Activated CD4-positive, alpha-beta T cell treated with anti-CD3 and anti-CD28 coated beads, Interleukin-2, amount 10 ng/mL, durations not matched to agents 7 days and 5 days (primary cell): ENCODE data around the gene MYO18A. TPM values are rescaled to one million over a fixed set of nuclear protein-coding genes. Genes with fewer than 3 reads are reported as not detected.

Source experiments
- CTCF ChIA-PET: fragments of 350-600 bp; sonication (Branson Sonifier 250); formaldehyde crosslinking; loops from one replicate; lab custom pipeline; 2021; ENCODE audit warnings: antibody characterized with exemption; lab: Charles Lee
- POLR2A ChIA-PET: fragments of 350-600 bp; sonication (Branson Sonifier 250); formaldehyde crosslinking; loops from one replicate; lab custom pipeline; 2021; ENCODE audit warnings: antibody characterized with exemption; lab: Charles Lee
- DNase-seq: peaks from one replicate; pipeline ENCODE4 v3.0.0-alpha.2; 2020
- H3K27ac Mint-ChIP-seq: one replicate; pipeline ENCODE4 v1.8.0; 2021; ENCODE audit warnings: mild to moderate bottlenecking, moderate library complexity, mixed read lengths
- H3K27me3 Mint-ChIP-seq: one replicate; pipeline ENCODE4 v1.8.0; 2021; ENCODE audit warnings: mixed read lengths
- H3K36me3 Mint-ChIP-seq: one replicate; pipeline ENCODE4 v1.8.0; 2021; ENCODE audit warnings: low read depth, mixed read lengths
- H3K4me1 Mint-ChIP-seq: one replicate; pipeline ENCODE4 v1.8.0; 2021; ENCODE audit warnings: mixed read lengths
- H3K4me3 Mint-ChIP-seq: one replicate; pipeline ENCODE4 v1.8.0; 2021; ENCODE audit warnings: mild to moderate bottlenecking, moderate library complexity, mixed read lengths
- H3K9me3 Mint-ChIP-seq: one replicate; pipeline ENCODE4 v1.8.0; 2021; ENCODE audit warnings: mixed read lengths
- total RNA-seq, 2 experiments: library from RNA; stranded (reverse); gene quantifications; one replicate each; pipeline ENCODE4 v1.2.3, GENCODE V29; 2021

Gene MYO18A
- total RNA-seq, 2 experiments from 2014 or later = 82.2 to 101 TPM

DNA sequence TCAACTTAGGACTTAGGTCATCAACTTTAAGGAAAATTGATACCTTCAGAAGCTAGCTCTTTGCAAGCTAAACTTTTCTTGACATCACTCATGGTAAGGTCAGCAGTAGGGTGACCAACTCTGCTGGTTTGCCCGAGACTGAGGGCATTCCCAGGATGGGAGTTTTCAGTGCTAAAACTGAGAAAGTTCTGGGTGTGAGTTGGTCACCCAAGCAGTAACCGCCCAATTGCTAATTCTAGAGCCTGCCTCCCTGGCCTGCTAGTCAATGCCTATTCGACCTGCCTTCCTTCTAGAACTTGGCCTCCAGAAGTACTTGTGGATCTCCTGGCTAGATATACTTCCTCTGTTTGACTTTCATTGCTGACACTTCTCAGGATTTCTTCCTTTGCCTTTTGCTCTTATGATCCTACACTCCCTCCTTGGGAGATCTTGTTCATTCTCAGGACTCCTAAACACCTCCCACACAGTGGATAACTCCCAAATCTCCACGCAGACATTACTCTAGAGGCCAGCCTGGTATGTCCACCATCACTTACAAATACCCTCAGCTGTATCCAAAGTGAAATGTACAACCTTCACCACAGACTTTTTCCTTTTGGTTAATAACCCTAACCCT lies 10.5 kb upstream of the MYO18A start:
- no peak for DNase-seq
- CTCF ChIA-PET = interaction anchor here (0.7 to 3.5 kb wide), 6 partner anchors 11 to 120 kb away, joined by 3 to 15 read pairs (median 4); partner anchors contain the start of gene MYO18A
- Mint-ChIP-seq H3K27me3 (peaks cover 19% of the 10 kb centered on the region), H3K9me3 (no peaks in the 10 kb centered on the region), H3K27ac (no peak overlapping the region), H3K4me1 (no peaks in the 10 kb centered on the region), H3K36me3 (no peaks in the 10 kb centered on the region), H3K4me3 (no peak overlapping the region)
- POLR2A ChIA-PET = no interaction called here

GRCh38 chr17:29190039-29190438 lies 9.8 kb upstream of the MYO18A start:
- ChIA-PET CTCF (interaction anchor here (0.7 to 1.9 kb wide), 4 partner anchors 10 to 121 kb away, joined by 3 to 8 read pairs (median 3); partner anchors contain the start of gene MYO18A), POLR2A (no interaction called here)
- peaks cover 14% of the 10 kb centered on the region for H3K27me3 Mint-ChIP-seq
- H3K4me1 Mint-ChIP-seq = no peaks in the 10 kb centered on the region
- no peak overlapping the region for H3K27ac Mint-ChIP-seq
- H3K4me3 Mint-ChIP-seq = no peak overlapping the region
- no peaks in the 10 kb centered on the region for H3K9me3 Mint-ChIP-seq
- no peak for DNase-seq
- H3K36me3 Mint-ChIP-seq = no peaks in the 10 kb centered on the region

- H3K4me1 Mint-ChIP-seq = no peaks in the 10 kb centered on the region
- no peaks in the 10 kb centered on the region for H3K9me3 Mint-ChIP-seq
- no peak for DNase-seq
- H3K27me3 Mint-ChIP-seq = peaks cover 13% of the 10 kb centered on the region
- no peak overlapping the region for H3K4me3 Mint-ChIP-seq
- POLR2A ChIA-PET = no interaction called here
- H3K27ac Mint-ChIP-seq = no peak overlapping the region
- CTCF ChIA-PET = interaction anchor here (1.9 kb wide), 1 partner anchor 9 kb away, joined by 8 read pairs; the partner anchor contains the start of gene MYO18A
- no peaks in the 10 kb centered on the region for H3K36me3 Mint-ChIP-seq
These were observed 9.2 kb upstream of the MYO18A start for GRCh38 chr17:29189355-29189754.

GRCh38 chr17:29181226-29181625 lies 1.0 kb upstream of the MYO18A start:
- DNase-seq = no peak
- H3K4me3 Mint-ChIP-seq = no peak overlapping the region
- peak overlapping the region; percentile 27 for H3K27ac Mint-ChIP-seq
- peaks cover 32% of the 10 kb centered on the region for H3K4me1 Mint-ChIP-seq
- H3K36me3 Mint-ChIP-seq = no peaks in the 10 kb centered on the region
- peaks cover 15% of the 10 kb centered on the region for H3K27me3 Mint-ChIP-seq
- CTCF ChIA-PET = interaction anchor here (0.8 to 5.7 kb wide), 9 partner anchors 10 to 69 kb away, joined by 4 to 99 read pairs (median 10); no protein-coding TSS in a partner anchor
- POLR2A ChIA-PET = interaction anchor here (0.6 kb wide), 1 partner anchor 52 kb away, joined by 4 read pairs; no protein-coding TSS in a partner anchor
- no peaks in the 10 kb centered on the region for H3K9me3 Mint-ChIP-seq

- POLR2A ChIA-PET = interaction anchor here (0.6 kb wide), 1 partner anchor 53 kb away, joined by 4 read pairs; no protein-coding TSS in a partner anchor
- Mint-ChIP-seq H3K27me3 (peaks cover 15% of the 10 kb centered on the region), H3K4me3 (peak overlapping the region; percentile 58), H3K4me1 (peaks cover 36% of the 10 kb centered on the region), H3K9me3 (no peaks in the 10 kb centered on the region), H3K36me3 (no peaks in the 10 kb centered on the region), H3K27ac (peak overlapping the region; percentile 27)
- no peak for DNase-seq
- CTCF ChIA-PET = interaction anchor here (0.6 to 5.7 kb wide), 24 partner anchors 9 to 711 kb away, joined by 3 to 99 read pairs (median 5); no protein-coding TSS in a partner anchor
These were observed 576 bp upstream of the MYO18A start for GRCh38 chr17:29180788-29181160.

DNA sequence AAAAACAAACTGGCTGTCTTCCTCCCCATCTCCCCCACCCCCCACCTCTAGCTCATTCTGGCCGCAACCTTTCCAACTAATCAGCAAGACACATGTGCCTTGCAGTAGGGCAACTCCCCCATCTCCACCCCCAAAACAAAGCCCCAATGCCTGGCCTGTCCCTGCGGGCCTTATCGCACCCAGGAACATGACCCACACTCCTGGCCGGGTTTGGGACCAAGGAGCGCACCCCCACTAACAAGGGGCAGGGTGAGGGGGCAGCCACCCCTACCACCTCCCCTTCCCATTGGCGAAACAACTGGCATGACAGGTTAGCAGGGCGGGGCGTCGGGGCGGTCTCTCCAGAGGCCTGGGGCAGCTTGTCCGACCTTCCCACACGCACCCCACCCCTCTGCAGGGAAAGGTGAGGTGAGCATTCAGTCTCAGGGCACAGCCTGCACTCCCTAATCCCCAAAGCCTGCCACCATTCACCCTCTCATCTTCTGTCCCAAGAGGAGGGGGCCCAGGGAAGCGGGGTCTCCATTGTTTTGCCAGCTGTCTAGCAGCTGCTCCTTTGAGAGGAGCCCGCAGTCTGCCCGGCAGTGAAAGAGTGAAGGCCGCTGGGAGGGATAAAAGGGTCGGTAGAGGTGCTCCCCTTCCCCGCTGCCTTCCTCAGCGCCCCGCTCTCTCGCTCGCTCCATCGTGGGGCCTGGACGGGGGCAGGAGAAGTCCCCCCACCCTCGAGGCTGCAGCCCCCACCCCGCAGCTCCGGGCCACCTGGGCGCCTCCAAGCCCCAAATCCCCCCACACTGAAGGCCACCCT lies 765 bp downstream of the MYO18A start:
- H3K4me1 Mint-ChIP-seq = peaks cover 36% of the 10 kb centered on the region
- H3K36me3 Mint-ChIP-seq = no peaks in the 10 kb centered on the region
- H3K4me3 Mint-ChIP-seq = peak overlapping the region; percentile 53
- no peak overlapping the region for H3K27ac Mint-ChIP-seq
- no peak for DNase-seq
- peaks cover 15% of the 10 kb centered on the region for H3K27me3 Mint-ChIP-seq
- ChIA-PET CTCF (interaction anchor here (0.7 to 5.7 kb wide), 30 partner anchors 8 to 550 kb away, joined by 3 to 99 read pairs (median 5); partner anchors contain the start of gene NUFIP2), POLR2A (interaction anchor here (0.6 to 1.1 kb wide), 2 partner anchors 30 to 67 kb away, joined by 3 to 4 read pairs; partner anchors contain the start of gene CRYBA1)
- no peaks in the 10 kb centered on the region for H3K9me3 Mint-ChIP-seq

DNA sequence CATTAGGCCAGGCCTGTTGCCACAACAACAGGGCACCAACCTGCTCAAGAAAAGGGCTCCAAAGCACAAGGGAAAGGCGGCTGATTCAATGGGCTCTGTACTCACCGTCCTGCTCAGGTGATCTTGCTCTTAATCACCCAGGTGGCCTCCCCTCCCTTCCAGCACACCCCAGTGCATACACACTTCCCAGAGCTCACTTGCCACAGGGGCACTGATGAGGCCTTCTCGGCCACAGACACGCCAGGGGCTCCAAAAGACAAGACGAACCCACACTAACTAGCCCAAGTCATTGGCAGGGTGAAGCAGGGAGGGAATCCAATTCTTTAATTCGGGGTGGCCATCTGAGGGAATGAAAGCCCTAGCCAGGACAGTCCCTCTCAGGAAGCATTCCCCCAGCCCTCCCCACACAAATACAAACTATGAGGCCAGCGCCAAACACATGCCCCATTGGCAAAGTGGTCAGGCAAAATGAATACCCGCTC lies 1.4 kb downstream of the MYO18A start:
- Mint-ChIP-seq H3K9me3 (no peaks in the 10 kb centered on the region), H3K4me3 (peak overlapping the region; percentile 38), H3K27ac (no peak overlapping the region), H3K27me3 (peaks cover 11% of the 10 kb centered on the region), H3K36me3 (no peaks in the 10 kb centered on the region), H3K4me1 (peaks cover 36% of the 10 kb centered on the region)
- DNase-seq = no peak
- CTCF ChIA-PET = interaction anchor here (0.7 to 5.7 kb wide), 8 partner anchors 13 to 61 kb away, joined by 3 to 99 read pairs (median 6); no protein-coding TSS in a partner anchor
- POLR2A ChIA-PET = interaction anchor here (1.1 kb wide), 1 partner anchor 30 kb away, joined by 4 read pairs; no protein-coding TSS in a partner anchor

- ChIA-PET CTCF (interaction anchor here (0.9 to 5.7 kb wide), 9 partner anchors 12 to 61 kb away, joined by 3 to 99 read pairs (median 7); no protein-coding TSS in a partner anchor), POLR2A (no interaction called here)
- Mint-ChIP-seq H3K4me1 (peaks cover 36% of the 10 kb centered on the region), H3K27ac (peak overlapping the region; percentile 31), H3K36me3 (no peaks in the 10 kb centered on the region), H3K4me3 (peak overlapping the region; percentile 38), H3K9me3 (no peaks in the 10 kb centered on the region), H3K27me3 (peaks cover 9% of the 10 kb centered on the region)
- no peak for DNase-seq
These were observed 2.1 kb downstream of the MYO18A start for GRCh38 chr17:29177871-29178749.

DNA sequence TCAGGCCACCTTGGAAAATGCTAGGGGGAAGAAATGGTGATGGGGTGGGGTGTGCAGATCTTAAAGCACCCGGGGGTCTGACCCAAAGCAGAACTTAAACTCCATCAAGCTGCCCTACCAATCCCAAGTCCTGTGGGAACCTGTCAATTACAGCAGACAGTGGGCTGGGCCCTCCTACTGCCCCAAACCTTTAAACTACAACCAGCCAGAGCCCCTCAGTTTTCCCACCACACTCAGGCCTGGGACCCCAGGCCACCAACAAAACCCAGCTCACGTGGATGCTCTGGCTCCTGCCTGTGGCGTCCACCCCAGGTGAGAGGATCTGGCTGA lies 2.7 kb downstream of the MYO18A start:
- POLR2A ChIA-PET = no interaction called here
- Mint-ChIP-seq H3K4me1 (peaks cover 36% of the 10 kb centered on the region), H3K27ac (peak overlapping the region; percentile 31), H3K9me3 (no peaks in the 10 kb centered on the region), H3K36me3 (no peaks in the 10 kb centered on the region), H3K4me3 (no peak overlapping the region), H3K27me3 (peaks cover 7% of the 10 kb centered on the region)
- CTCF ChIA-PET = interaction anchor here (1.0 to 4.6 kb wide), 6 partner anchors 12 to 53 kb away, joined by 3 to 27 read pairs (median 7); no protein-coding TSS in a partner anchor
- no peak for DNase-seq

DNA sequence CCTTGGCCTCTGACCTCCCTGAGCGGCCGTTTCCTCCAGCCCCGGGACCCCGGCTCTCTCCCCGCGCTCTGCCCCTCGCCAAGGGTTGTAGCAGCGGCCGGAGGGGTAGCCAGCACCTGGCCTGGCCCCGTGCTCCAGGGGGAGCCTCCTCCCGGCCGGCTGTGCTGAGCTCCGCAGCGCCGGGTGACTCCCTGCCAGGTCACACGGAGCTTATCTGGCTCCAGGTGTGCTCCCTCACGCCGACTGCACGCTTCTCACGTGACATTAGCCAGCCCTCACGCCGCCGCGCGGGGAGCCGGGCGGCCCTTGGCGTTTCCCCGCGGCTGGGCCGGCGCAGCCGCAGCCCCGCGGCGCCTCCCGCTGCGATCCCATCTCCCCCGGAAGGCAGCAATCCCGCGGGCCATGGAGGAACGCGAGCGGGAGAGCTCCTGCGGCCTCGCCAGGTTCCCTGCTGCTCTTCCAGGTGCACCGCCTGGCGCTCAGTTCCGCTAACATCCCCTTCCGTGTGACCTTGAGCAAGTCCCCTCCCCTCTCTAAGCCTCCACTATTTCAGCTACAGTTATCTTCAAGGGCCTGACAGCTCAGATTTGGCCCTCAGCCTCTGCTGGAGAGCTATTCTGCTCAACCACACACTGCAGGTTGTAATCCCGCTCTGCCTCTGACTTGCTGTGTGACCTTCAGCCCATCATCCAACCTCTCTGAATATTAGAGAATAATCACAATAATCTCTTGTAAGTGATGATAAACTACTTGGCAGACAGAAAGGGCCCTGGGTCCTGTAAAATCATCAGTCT lies 3.4 kb downstream of the MYO18A start:
- H3K4me3 Mint-ChIP-seq = peak overlapping the region; percentile 71
- peak overlapping the region; percentile 83 for H3K27ac Mint-ChIP-seq
- H3K4me1 Mint-ChIP-seq = peaks cover 36% of the 10 kb centered on the region
- ChIA-PET CTCF (interaction anchor here (0.8 to 4.6 kb wide), 12 partner anchors 10 to 60 kb away, joined by 3 to 27 read pairs (median 4); no protein-coding TSS in a partner anchor), POLR2A (interaction anchor here (1.0 kb wide), 1 partner anchor 28 kb away, joined by 4 read pairs; no protein-coding TSS in a partner anchor)
- H3K9me3 Mint-ChIP-seq = no peaks in the 10 kb centered on the region
- DNase-seq = peak; percentile 52
- no peaks in the 10 kb centered on the region for H3K36me3 Mint-ChIP-seq
- peaks cover 6% of the 10 kb centered on the region for H3K27me3 Mint-ChIP-seq

DNA sequence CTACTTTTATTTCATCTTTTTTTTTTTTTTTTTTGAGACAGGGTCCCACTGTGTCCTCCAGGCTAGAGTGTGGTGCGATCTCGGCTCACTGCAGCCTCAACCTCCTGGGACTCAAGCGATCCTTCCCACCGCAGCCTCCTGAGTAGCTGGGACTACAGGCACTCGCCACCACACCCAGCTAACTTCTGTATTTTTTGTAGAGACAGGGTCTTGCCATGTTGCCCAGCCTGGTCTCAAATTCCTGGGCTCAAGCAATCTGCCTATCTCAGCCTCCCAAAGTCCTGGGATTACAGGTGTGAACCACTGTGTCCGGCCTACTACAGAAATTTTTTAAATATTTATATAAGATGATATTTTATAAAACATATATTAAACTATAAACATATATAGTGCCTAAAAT lies 4.8 kb downstream of the MYO18A start:
- Mint-ChIP-seq H3K27ac (no peak overlapping the region), H3K36me3 (no peaks in the 10 kb centered on the region), H3K27me3 (no peaks in the 10 kb centered on the region), H3K4me3 (no peak overlapping the region), H3K4me1 (peaks cover 27% of the 10 kb centered on the region), H3K9me3 (no peaks in the 10 kb centered on the region)
- no peak for DNase-seq
- CTCF ChIA-PET = interaction anchor here (0.7 to 3.8 kb wide), 5 partner anchors 10 to 26 kb away, joined by 3 to 12 read pairs (median 4); no protein-coding TSS in a partner anchor
- POLR2A ChIA-PET = no interaction called here
